SU-DHL-6 (cell line): Measurements from ENCODE around the gene ZFHX2.

ENCODE experiments used
- CTCF ChIP-seq: fragments of 200-600 bp; sonication (generic); IDR thresholded peaks from one replicate; pipeline ENCODE4 v1.5.1; 2017; ENCODE audit warnings: antibody characterized with exemption, mild to moderate bottlenecking, low read length, moderate library complexity; ENCODE audit not compliant: insufficient read depth, poor library complexity, severe bottlenecking
- EZH2phosphoT487 ChIP-seq: fragments of 200-600 bp; sonication (generic), shearing (Covaris generic); conservative IDR thresholded peaks from 2 replicates; pipeline ENCODE4 v1.6.1; 2018; ENCODE audit warnings: mild to moderate bottlenecking, antibody characterized with exemption, low read length, moderate library complexity, mixed read lengths

DNA sequence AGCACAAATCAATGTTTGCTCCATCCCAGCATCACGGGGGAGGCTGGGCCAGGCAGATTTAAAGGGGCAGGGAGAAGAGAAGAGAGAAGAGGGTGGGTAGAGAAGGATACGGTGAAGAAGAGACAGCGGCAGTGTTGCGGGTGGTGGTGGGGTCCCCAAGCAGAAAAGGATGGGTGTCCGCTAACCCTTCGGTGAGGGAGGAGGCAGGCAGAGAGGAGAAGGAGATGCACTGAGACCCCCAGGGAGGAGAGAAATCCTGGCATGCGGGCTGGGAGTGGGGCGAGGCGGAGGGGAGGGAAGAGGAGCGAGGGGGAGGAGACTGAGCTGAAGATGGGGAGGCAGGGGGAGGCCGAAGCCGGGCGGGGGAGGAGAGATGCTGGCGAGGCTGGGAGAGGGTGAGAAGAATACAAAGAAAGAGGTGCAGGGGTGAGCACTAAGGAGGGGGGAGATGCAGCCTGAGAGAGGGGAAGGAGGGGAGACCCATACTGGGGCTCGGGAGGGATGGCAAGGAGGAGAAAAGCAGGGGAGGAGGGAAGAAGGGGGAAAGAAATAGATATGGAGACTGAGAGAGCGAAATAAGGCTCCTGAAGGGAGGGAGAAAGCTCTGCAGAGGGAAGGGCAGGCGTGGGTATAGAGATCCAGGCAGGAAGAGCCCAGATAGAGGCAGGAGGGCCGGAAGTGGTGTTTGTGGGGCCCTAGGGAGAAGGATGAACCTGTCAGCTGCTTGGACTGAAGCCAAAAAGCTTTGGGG, 27.2 kb upstream of the ZFHX2 start, which contains the start of gene JPH4:
- no peak for TF ChIP-seq CTCF
- TF ChIP-seq EZH2phosphoT487 = no peak
